T-cell (primary cell): ENCODE data around the gene CLIC3. TPM values are rescaled to one million over a fixed set of nuclear protein-coding genes. Genes with fewer than 3 reads are reported as not detected.

ENCODE experiments used
- ATAC-seq, 4 experiments: fragments of 200-7000 bp in 3 of 4; fragments of 150-1000 bp in 1 of 4; cut with Tn5 transposase; replicated peaks in 1 of 4; 1 replicate in 3 of 4; 2 replicates in 1 of 4; pipeline ENCODE4 v1.10.0; 2021; ENCODE audit warnings: moderate library complexity in 3 of 4, mild to moderate bottlenecking in 2 of 4, moderate number of reproducible peaks in 1 of 4
- CTCF ChIA-PET, 2 donors: fragments of 300-600 bp; sonication (Branson Sonifier 250); formaldehyde crosslinking; loops; one replicate each; lab custom pipeline; 2022; ENCODE audit warnings: antibody characterized with exemption in 2 of 2; lab: Charles Lee
- POLR2A ChIA-PET, 2 donors: fragments of 300-600 bp; sonication (Branson Sonifier 250); formaldehyde crosslinking; loops; one replicate each; lab custom pipeline; 2022; ENCODE audit warnings: antibody characterized with exemption in 2 of 2; lab: Charles Lee
- DNase-seq, 35 experiments: peaks; one replicate each; pipeline versions ENCODE4 v3.0.0 to v3.0.0-alpha.2; 2013 to 2023
- H3K27ac ChIP-seq: one replicate; pipeline ENCODE4 v1.5.1; 2013; ENCODE audit warnings: low read length
- H3K27me3 ChIP-seq, 2 experiments: replicated peaks in 1 of 2; 1 replicate in 1 of 2; 2 replicates in 1 of 2; pipeline versions ENCODE4 v1.6.1 to v1.7.0; 2013; ENCODE audit warnings: low read length in 1 of 2, mixed read lengths in 1 of 2; ENCODE audit not compliant: control insufficient read depth in 2 of 2, insufficient read depth in 2 of 2; ENCODE audit errors: extremely low read depth in 1 of 2
- H3K36me3 ChIP-seq, 2 donors: 1 replicate in 1 of 2; 2 replicates in 1 of 2; pipeline versions ENCODE4 v1.6.1 to v1.7.0; 2013; ENCODE audit warnings: low read length in 1 of 2; ENCODE audit not compliant: control insufficient read depth in 2 of 2, insufficient read depth in 1 of 2; ENCODE audit errors: extremely low read depth in 1 of 2
- H3K4me1 ChIP-seq, 2 experiments: 1 replicate in 1 of 2; 2 replicates in 1 of 2; pipeline versions ENCODE4 v1.6.1 to v1.7.0; 2013; ENCODE audit warnings: low read length in 2 of 2, mixed read lengths in 1 of 2; ENCODE audit not compliant: insufficient read depth in 2 of 2, control insufficient read depth in 1 of 2; ENCODE audit errors: extremely low read depth in 1 of 2
- H3K4me3 ChIP-seq, 2 donors: 1 replicate in 1 of 2; 2 replicates in 1 of 2; pipeline versions ENCODE4 v1.5.1 to v1.7.0; 2013; ENCODE audit warnings: mild to moderate bottlenecking in 2 of 2, low read length in 1 of 2, moderate library complexity in 1 of 2; ENCODE audit not compliant: control insufficient read depth in 1 of 2; ENCODE audit errors: extremely low read depth in 1 of 2
- H3K9me3 ChIP-seq: 2 replicates; pipeline ENCODE4 v1.7.0; 2013
- H3K27ac Mint-ChIP-seq, 2 donors: one replicate each; pipeline ENCODE4 v1.8.0; 2020 to 2021; ENCODE audit warnings: mild to moderate bottlenecking in 2 of 2, mixed read lengths in 2 of 2
- H3K27me3 Mint-ChIP-seq, 2 donors: one replicate each; pipeline ENCODE4 v1.8.0; 2021 to 2022; ENCODE audit warnings: mixed read lengths in 2 of 2
- H3K36me3 Mint-ChIP-seq: one replicate; pipeline ENCODE4 v1.8.0; 2021; ENCODE audit warnings: mixed read lengths
- H3K4me1 Mint-ChIP-seq, 3 donors: one replicate each; pipeline ENCODE4 v1.8.0; 2020 to 2022; ENCODE audit warnings: mixed read lengths in 3 of 3, mild to moderate bottlenecking in 1 of 3
- H3K4me3 Mint-ChIP-seq, 3 donors: one replicate each; pipeline ENCODE4 v1.8.0; 2020 to 2022; ENCODE audit warnings: mild to moderate bottlenecking in 3 of 3, mixed read lengths in 3 of 3, moderate library complexity in 3 of 3
- H3K9me3 Mint-ChIP-seq, 3 donors: one replicate each; pipeline ENCODE4 v1.8.0; 2020 to 2022; ENCODE audit warnings: mixed read lengths in 3 of 3
- WGBS: methylation state at CpG from one replicate; pipeline ENCODE4 v1.1.5; 2013; ENCODE audit warnings: missing lambda C conversion rate; ENCODE audit not compliant: insufficient coverage; 5-methylcytosine and 5-hydroxymethylcytosine counted together
- total RNA-seq, 35 experiments: library from RNA in 6 of 35; stranded (reverse) in 6 of 35; fragments of 120-200 nt in 1 of 35; gene quantifications; one replicate each; pipeline versions ENCODE4 v1.2.1 to v1.2.4 and lab custom pipeline; 2013 to 2026

CLIC3 gene
- total RNA-seq, 5 donors from 2014 or later (not counting 1 experiment from before 2014, with no cell fraction given), result 5.4 to 24.7 (median 8.0) TPM

- H3K36me3 Mint-ChIP-seq, result no peaks in the 10 kb centered on the region
- H3K27me3 Mint-ChIP-seq, result no peaks in the 10 kb centered on the region
- ATAC-seq (no peak), DNase-seq (peak in 1 of 35 experiments; percentile 40)
- H3K36me3 ChIP-seq, result no peaks in the 10 kb centered on the region
- 39% methylated on average over 5 of the region's 15 CpGs for WGBS
- CTCF ChIA-PET, result interaction anchor here (0.9 to 1.6 kb wide), 5 partner anchors 81 to 90 kb away, joined by 3 to 19 read pairs (median 4); partner anchors contain the start of gene FUT7 (in 1 of the 2)
- peaks cover 9 to 25% (median 12%) of the 10 kb centered on the region in 3 donors for H3K4me1 Mint-ChIP-seq
- peaks cover 7 to 64% of the 10 kb centered on the region in 2 experiments for H3K4me1 ChIP-seq
- no peaks in the 10 kb centered on the region for H3K9me3 Mint-ChIP-seq
- no peaks in the 10 kb centered on the region for H3K9me3 ChIP-seq
- POLR2A ChIA-PET, result no interaction called here
- peak overlapping the region; percentile 46 to 55 for H3K27ac Mint-ChIP-seq
- no peak overlapping the region for H3K27ac ChIP-seq
- no peaks in the 10 kb centered on the region for H3K27me3 ChIP-seq
- no peak overlapping the region for H3K4me3 ChIP-seq
- H3K4me3 Mint-ChIP-seq, result peak overlapping the region; percentile 17 to 81 (median 59)
These were observed 48.3 kb downstream of the CLIC3 start for GRCh38 chr9:136947955-136948510.

- H3K27me3 Mint-ChIP-seq, result no peaks in the 10 kb centered on the region
- ATAC-seq (no peak), DNase-seq (no peak)
- ChIA-PET POLR2A (no interaction called here), CTCF (interaction anchor here (1.1 to 1.6 kb wide), 3 partner anchors 82 to 91 kb away, joined by 4 to 19 read pairs (median 9); no protein-coding TSS in a partner anchor)
- H3K9me3 Mint-ChIP-seq, result no peaks in the 10 kb centered on the region
- H3K36me3 Mint-ChIP-seq, result no peaks in the 10 kb centered on the region
- H3K4me3 Mint-ChIP-seq, result no peak overlapping the region
- no peak overlapping the region for H3K4me3 ChIP-seq
- no peaks in the 10 kb centered on the region for H3K9me3 ChIP-seq
- no peak overlapping the region for H3K27ac Mint-ChIP-seq
- peaks cover 7 to 71% of the 10 kb centered on the region in 2 experiments for H3K4me1 ChIP-seq
- H3K27me3 ChIP-seq, result no peaks in the 10 kb centered on the region
- H3K36me3 ChIP-seq, result peaks cover 0 to 7% of the 10 kb centered on the region in 2 donors
- H3K4me1 Mint-ChIP-seq, result peaks cover 12 to 30% (median 13%) of the 10 kb centered on the region in 3 donors
- WGBS, result 84% methylated on average over 18 of the region's 26 CpGs
- H3K27ac ChIP-seq, result no peak overlapping the region
These were observed 49.1 kb downstream of the CLIC3 start for GRCh38 chr9:136947028-136947891.

- no peak overlapping the region for H3K27ac Mint-ChIP-seq
These were observed 49.9 kb downstream of the CLIC3 start for GRCh38 chr9:136946228-136947027.

GRCh38 chr9:136945333-136946227 is 50.8 kb downstream of the CLIC3 start:
- H3K36me3 ChIP-seq, result peaks cover 15 to 23% of the 10 kb centered on the region in 2 donors
- no peaks in the 10 kb centered on the region for H3K27me3 ChIP-seq
- Mint-ChIP-seq H3K36me3 (peaks cover 9% of the 10 kb centered on the region), H3K9me3 (no peaks in the 10 kb centered on the region), H3K4me3 (peak overlapping the region in 1 of 3 donors; percentile 73), H3K27ac (no peak overlapping the region), H3K27me3 (no peaks in the 10 kb centered on the region), H3K4me1 (peaks cover 12 to 28% (median 12%) of the 10 kb centered on the region in 3 donors)
- ATAC-seq (no peak), DNase-seq (no peak)
- peaks cover 7 to 71% of the 10 kb centered on the region in 2 experiments for H3K4me1 ChIP-seq
- CTCF ChIA-PET, result interaction anchor here in 1 of 2 donors (0.6 kb wide), 1 partner anchor 46 kb away, joined by 6 read pairs; no protein-coding TSS in a partner anchor
- WGBS, result 88% methylated on average over 24 of the region's 30 CpGs
- H3K4me3 ChIP-seq, result no peak overlapping the region
- POLR2A ChIA-PET, result interaction anchor here in 1 of 2 donors (0.6 kb wide), 1 partner anchor 54 kb away, joined by 6 read pairs; no protein-coding TSS in a partner anchor
- H3K27ac ChIP-seq, result no peak overlapping the region
- no peaks in the 10 kb centered on the region for H3K9me3 ChIP-seq

More at GRCh38 chr9:136946228-136947027, 49.9 kb downstream of the CLIC3 start:
- Histone ChIP-seq H3K27ac (no peak overlapping the region), H3K9me3 (no peaks in the 10 kb centered on the region), H3K36me3 (peaks cover 7 to 15% of the 10 kb centered on the region in 2 donors), H3K4me3 (no peak overlapping the region), H3K27me3 (no peaks in the 10 kb centered on the region), H3K4me1 (peaks cover 7 to 73% of the 10 kb centered on the region in 2 experiments)
- Mint-ChIP-seq H3K4me1 (peaks cover 12 to 30% (median 13%) of the 10 kb centered on the region in 3 donors), H3K9me3 (no peaks in the 10 kb centered on the region), H3K27me3 (no peaks in the 10 kb centered on the region), H3K36me3 (peaks cover 5% of the 10 kb centered on the region), H3K4me3 (no peak overlapping the region)
- DNase-seq, result no peak
- CTCF ChIA-PET, result interaction anchor here in 1 of 2 donors (0.6 kb wide), 1 partner anchor 45 kb away, joined by 6 read pairs; no protein-coding TSS in a partner anchor
- POLR2A ChIA-PET, result interaction anchor here in 1 of 2 donors (0.6 kb wide), 1 partner anchor 55 kb away, joined by 6 read pairs; no protein-coding TSS in a partner anchor
- 93% methylated on average over 23 of the region's 27 CpGs for WGBS
- no peak for ATAC-seq
